ENCODE measurements around the gene FAM124A. TPM values are rescaled to one million over a fixed set of nuclear protein-coding genes. Genes with fewer than 3 reads are reported as not detected.
A peak's percentile ranks its signal among the peaks of the same experiment; 100 is the strongest.

FAM124A gene
- total and polyA plus RNA-seq, 2 experiments from 2014 or later = not detected

DNA sequence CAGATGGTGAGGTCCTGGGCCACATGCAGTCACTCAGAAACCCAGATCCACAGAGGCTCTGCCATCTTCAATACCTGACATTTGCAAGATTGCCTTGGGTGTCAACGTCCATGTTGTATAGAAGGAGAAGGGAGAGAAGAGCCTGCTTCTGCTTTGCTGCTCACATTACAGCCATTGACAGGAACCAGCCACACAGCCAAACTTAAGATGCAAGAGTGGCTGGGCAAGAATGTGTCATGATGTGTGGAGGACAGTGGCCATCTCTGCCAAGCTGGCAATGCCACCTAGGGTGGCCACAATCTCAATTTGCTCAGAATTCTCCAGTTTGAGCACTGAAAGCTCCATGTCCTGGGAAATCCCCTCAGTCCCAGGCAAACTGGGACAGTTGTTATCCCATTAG is 91.4 kb downstream of the FAM124A start:
- DNase-seq = no peak
- H3K9me2 ChIP-seq (ENCODE audit: insufficient read depth) = no peaks in the 10 kb centered on the region
- H3K4me3 ChIP-seq = no peak overlapping the region
- H3K79me2 ChIP-seq (ENCODE audit: insufficient read depth) = no peaks in the 10 kb centered on the region
- in situ Hi-C loops (cut with MboI) = no loop called here
- no peak overlapping the region for H3K27ac ChIP-seq
- peaks cover 17% of the 10 kb centered on the region; the same call in 1 of the 2 replicates for H3F3A ChIP-seq (ENCODE audit: insufficient read depth)
- 0 out of 2 replicates have a peak, but pooled peaks cover 15% of the 10 kb centered on the region for H3K27me3 ChIP-seq (replicated peaks; ENCODE audit: insufficient read depth)
- H2AFZ ChIP-seq = no peak overlapping the region
- H4K20me1 ChIP-seq (ENCODE audit: insufficient read depth) = no peaks in the 10 kb centered on the region
- H3K9me3 ChIP-seq (ENCODE audit: low read depth) = no peaks in the 10 kb centered on the region
- H3K36me3 ChIP-seq (ENCODE audit: low read depth) = no peaks in the 10 kb centered on the region
- H3K9ac ChIP-seq = no peak overlapping the region
- peaks cover 15% of the 10 kb centered on the region for H3K4me1 ChIP-seq (ENCODE audit: insufficient read depth)
- 74 to 76% methylated on average over 1 of the region's 1 CpG for WGBS, 2 experiments (ENCODE audit: low coverage in 1 of 2, low lambda C conversion rate in 2 of 2, missing lambda C conversion rate in 2 of 2)
- TF ChIP-seq EZH2phosphoT487 (IDR thresholded peaks at IDR 0.05; ENCODE audit: insufficient read depth, low read depth) (no peak), EZH2 (IDR thresholded peaks at IDR 0.05; ENCODE audit: insufficient read depth, poor library complexity, severe bottlenecking) (no peak)
- H3K4me2 ChIP-seq (ENCODE audit: unreplicated experiment) = no peak overlapping the region

DNA sequence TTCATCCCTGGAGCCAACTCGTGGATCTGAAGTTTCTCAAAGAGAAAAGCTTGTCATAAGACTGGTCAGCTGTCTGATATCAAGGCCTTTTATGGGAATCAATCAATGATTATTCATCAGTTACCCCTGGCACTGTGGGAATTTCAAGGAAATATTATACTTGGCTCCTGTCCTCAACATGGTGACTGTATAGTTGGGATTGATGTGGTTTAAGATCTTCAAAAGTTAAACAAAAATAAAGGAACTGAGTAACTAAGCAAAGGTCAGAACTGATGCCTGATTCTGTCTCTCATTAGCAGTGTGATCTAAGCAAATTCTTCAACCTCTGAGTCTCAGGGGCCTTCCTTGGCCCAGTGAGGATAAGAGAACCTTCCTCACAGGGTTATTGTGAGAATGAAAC is 95.1 kb downstream of the FAM124A start:
- DNase-seq = peak; percentile 55
- H3K79me2 ChIP-seq (ENCODE audit: insufficient read depth) = no peaks in the 10 kb centered on the region
- peaks cover 17% of the 10 kb centered on the region; the same call in 1 of the 2 replicates for H3F3A ChIP-seq (ENCODE audit: insufficient read depth)
- no peaks in the 10 kb centered on the region for H3K9me3 ChIP-seq (ENCODE audit: low read depth)
- H3K36me3 ChIP-seq (ENCODE audit: low read depth) = no peaks in the 10 kb centered on the region
- no peaks in the 10 kb centered on the region for H3K9me2 ChIP-seq (ENCODE audit: insufficient read depth)
- H2AFZ ChIP-seq = no peak overlapping the region
- H3K27ac ChIP-seq = no peak overlapping the region
- TF ChIP-seq EZH2phosphoT487 (IDR thresholded peaks at IDR 0.05; ENCODE audit: insufficient read depth, low read depth) (no peak), EZH2 (IDR thresholded peaks at IDR 0.05; ENCODE audit: insufficient read depth, poor library complexity, severe bottlenecking) (no peak)
- no peaks in the 10 kb centered on the region for H4K20me1 ChIP-seq (ENCODE audit: insufficient read depth)
- H3K27me3 ChIP-seq (replicated peaks; ENCODE audit: insufficient read depth) = 0 out of 2 replicates have a peak, but pooled peaks cover 8% of the 10 kb centered on the region
- in situ Hi-C loops (cut with MboI) = no loop called here
- 52 to 59% methylated on average over 1 of the region's 1 CpG for WGBS, 2 experiments (ENCODE audit: low coverage in 1 of 2, low lambda C conversion rate in 2 of 2, missing lambda C conversion rate in 2 of 2)
- H3K4me2 ChIP-seq (ENCODE audit: unreplicated experiment) = peak overlapping the region; percentile 3
- peaks cover 15% of the 10 kb centered on the region for H3K4me1 ChIP-seq (ENCODE audit: insufficient read depth)
- no peak overlapping the region for H3K4me3 ChIP-seq
- H3K9ac ChIP-seq = no peak overlapping the region

DNA sequence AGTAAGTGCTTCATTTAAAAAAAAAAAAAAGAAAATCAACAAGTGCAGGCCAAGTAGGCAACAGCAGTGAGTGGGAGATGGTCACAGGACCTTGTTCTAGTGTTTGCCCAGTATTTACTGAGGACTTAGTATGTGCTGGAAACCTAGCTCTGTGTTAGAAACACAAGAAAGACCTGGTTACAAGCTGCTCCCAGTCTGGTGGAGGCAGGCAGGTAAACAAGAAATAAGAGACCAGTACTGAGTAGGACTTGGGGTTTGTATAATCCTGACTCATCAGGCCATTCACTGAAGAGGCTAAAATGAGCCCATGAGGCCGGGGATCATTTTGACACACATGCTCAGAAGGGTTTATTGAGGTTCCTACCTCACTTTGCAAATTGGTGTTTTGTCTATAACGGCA is 95.8 kb downstream of the FAM124A start:
- H3K27me3 ChIP-seq (replicated peaks; ENCODE audit: insufficient read depth) = 0 out of 2 replicates have a peak, but pooled peaks cover 4% of the 10 kb centered on the region
- no peaks in the 10 kb centered on the region for H4K20me1 ChIP-seq (ENCODE audit: insufficient read depth)
- H3K27ac ChIP-seq = no peak overlapping the region
- no peak for DNase-seq
- H3K36me3 ChIP-seq (ENCODE audit: low read depth) = no peaks in the 10 kb centered on the region
- in situ Hi-C loops (cut with MboI) = no loop called here
- H3K79me2 ChIP-seq (ENCODE audit: insufficient read depth) = no peaks in the 10 kb centered on the region
- H3K4me1 ChIP-seq (ENCODE audit: insufficient read depth) = peaks cover 15% of the 10 kb centered on the region
- no peak overlapping the region for H3K4me3 ChIP-seq
- 77 to 83% methylated on average over 2 of the region's 2 CpGs for WGBS, 2 experiments (ENCODE audit: low coverage in 1 of 2, low lambda C conversion rate in 2 of 2, missing lambda C conversion rate in 2 of 2)
- H3K4me2 ChIP-seq (ENCODE audit: unreplicated experiment) = no peak overlapping the region
- no peaks in the 10 kb centered on the region for H3K9me2 ChIP-seq (ENCODE audit: insufficient read depth)
- peaks cover 17% of the 10 kb centered on the region; the same call in 1 of the 2 replicates for H3F3A ChIP-seq (ENCODE audit: insufficient read depth)
- no peak for TF ChIP-seq EZH2phosphoT487 (IDR thresholded peaks at IDR 0.05; ENCODE audit: insufficient read depth, low read depth)
- TF ChIP-seq EZH2 (IDR thresholded peaks at IDR 0.05; ENCODE audit: insufficient read depth, poor library complexity, severe bottlenecking) = no peak
- H3K9me3 ChIP-seq (ENCODE audit: low read depth) = no peaks in the 10 kb centered on the region
- no peak overlapping the region for H3K9ac ChIP-seq
- H2AFZ ChIP-seq = no peak overlapping the region

DNA sequence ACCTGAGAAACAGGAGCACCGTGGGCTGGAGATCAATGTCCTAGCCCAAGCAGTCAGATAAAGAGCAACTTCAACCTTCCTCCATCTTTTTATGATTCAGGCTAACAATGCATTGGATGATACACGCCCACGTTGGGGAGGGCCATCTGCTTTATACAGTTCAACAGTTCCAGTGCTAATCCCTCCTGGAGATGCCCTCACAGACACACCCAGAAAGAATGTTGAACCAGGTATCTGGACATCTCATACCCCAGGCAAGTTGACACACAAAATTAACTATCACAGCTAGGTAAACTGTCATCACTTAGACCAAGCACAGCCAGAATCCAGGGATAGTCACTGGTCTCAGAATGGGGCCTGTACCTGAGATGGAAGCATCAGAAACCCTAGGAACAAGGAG is 96.7 kb downstream of the FAM124A start:
- WGBS, 2 experiments (ENCODE audit: low coverage in 1 of 2, low lambda C conversion rate in 2 of 2, missing lambda C conversion rate in 2 of 2) = 85 to 89% methylated on average over 3 of the region's 3 CpGs
- no peak for DNase-seq
- Histone ChIP-seq H3K27me3 (replicated peaks; ENCODE audit: insufficient read depth) (no peaks in the 10 kb centered on the region), H3K4me1 (ENCODE audit: insufficient read depth) (peaks cover 15% of the 10 kb centered on the region), H3K27ac (no peak overlapping the region), H3K79me2 (ENCODE audit: insufficient read depth) (no peaks in the 10 kb centered on the region), H4K20me1 (ENCODE audit: insufficient read depth) (no peaks in the 10 kb centered on the region), H3K9ac (no peak overlapping the region), H3F3A (ENCODE audit: insufficient read depth) (peaks cover 17% of the 10 kb centered on the region; the same call in 1 of the 2 replicates), H3K4me3 (no peak overlapping the region), H2AFZ (no peak overlapping the region), H3K36me3 (ENCODE audit: low read depth) (no peaks in the 10 kb centered on the region), H3K9me3 (ENCODE audit: low read depth) (no peaks in the 10 kb centered on the region), H3K4me2 (ENCODE audit: unreplicated experiment) (no peak overlapping the region), H3K9me2 (ENCODE audit: insufficient read depth) (no peaks in the 10 kb centered on the region)
- in situ Hi-C loops (cut with MboI) = no loop called here
- TF ChIP-seq EZH2 (IDR thresholded peaks at IDR 0.05; ENCODE audit: insufficient read depth, poor library complexity, severe bottlenecking) (no peak), EZH2phosphoT487 (IDR thresholded peaks at IDR 0.05; ENCODE audit: insufficient read depth, low read depth) (no peak)
